ENCODE results near the gene EDARADD.
"Not testable (repeated sequence)": the region's sequence is repeated elsewhere in the genome, so short reads cannot be mapped to it uniquely, and the experiment has no call there.

The EDARADD gene

GRCh38 chr1:236486356-236487002 is 92.4 kb downstream of the EDARADD start:
- no peak for DNase-seq (ENCODE audit: low read depth, low spot score)

- not testable (repeated sequence) for DNase-seq (ENCODE audit: low read depth, low spot score)
Measured at GRCh38 chr1:236489161-236489560, 95.1 kb downstream of the EDARADD start.

GRCh38 chr1:236489710-236490377 is 95.8 kb downstream of the EDARADD start:
- DNase-seq (ENCODE audit: low read depth, low spot score): peak; percentile 72

- no peak for DNase-seq (ENCODE audit: low read depth, low spot score)
Measured at GRCh38 chr1:236491469-236492136, 97.5 kb downstream of the EDARADD start.

- no peak for DNase-seq (ENCODE audit: low read depth, low spot score)
Measured at GRCh38 chr1:236492378-236492777, 98.3 kb downstream of the EDARADD start.

- no peak for DNase-seq (ENCODE audit: low read depth, low spot score)
Measured at GRCh38 chr1:236494082-236494481, 100.0 kb downstream of the EDARADD start.

GRCh38 chr1:236494586-236495466 is 100.7 kb downstream of the EDARADD start:
- DNase-seq (ENCODE audit: low read depth, low spot score): peak; percentile 58

- DNase-seq (ENCODE audit: low read depth, low spot score): no peak
Measured at GRCh38 chr1:236495467-236496112, 101.5 kb downstream of the EDARADD start.

GRCh38 chr1:236497908-236498307 is 103.8 kb downstream of the EDARADD start:
- DNase-seq (ENCODE audit: low read depth, low spot score): no peak

- no peak for DNase-seq (ENCODE audit: low read depth, low spot score)
Measured at GRCh38 chr1:236501093-236501492, 107.0 kb downstream of the EDARADD start.

GRCh38 chr1:236502579-236502971 is 108.5 kb downstream of the EDARADD start:
- DNase-seq (ENCODE audit: low read depth, low spot score): peak; percentile 26

GRCh38 chr1:236502972-236503639 is 109.0 kb downstream of the EDARADD start:
- DNase-seq (ENCODE audit: low read depth, low spot score): peak; percentile 91

- not testable (repeated sequence) for DNase-seq (ENCODE audit: low read depth, low spot score)
Measured at GRCh38 chr1:236504338-236504737, 110.3 kb downstream of the EDARADD start.

GRCh38 chr1:236507022-236507700 is 113.1 kb downstream of the EDARADD start:
- peak; percentile 79 for DNase-seq (ENCODE audit: low read depth, low spot score)

- DNase-seq (ENCODE audit: low read depth, low spot score): no peak
Measured at GRCh38 chr1:236508593-236509027, 114.5 kb downstream of the EDARADD start.

GRCh38 chr1:236509203-236509602 is 115.1 kb downstream of the EDARADD start:
- no peak for DNase-seq (ENCODE audit: low read depth, low spot score)

- DNase-seq (ENCODE audit: low read depth, low spot score): no peak
Measured at GRCh38 chr1:236509647-236510401, 115.7 kb downstream of the EDARADD start.

- no peak for DNase-seq (ENCODE audit: low read depth, low spot score)
Measured at GRCh38 chr1:236511735-236512418, 117.8 kb downstream of the EDARADD start.
